CD4-positive, alpha-beta T cell treated with Interleukin-17A for 1 hour (primary cell): ENCODE results near the gene SEC22B.
"Not testable (repeated sequence)": the region's sequence is repeated elsewhere in the genome, so short reads cannot be mapped to it uniquely, and the experiment has no call there.

ENCODE experiments used
- DNase-seq: peaks from one replicate; pipeline ENCODE4 v3.0.0-alpha.2; 2020

Gene SEC22B

DNA sequence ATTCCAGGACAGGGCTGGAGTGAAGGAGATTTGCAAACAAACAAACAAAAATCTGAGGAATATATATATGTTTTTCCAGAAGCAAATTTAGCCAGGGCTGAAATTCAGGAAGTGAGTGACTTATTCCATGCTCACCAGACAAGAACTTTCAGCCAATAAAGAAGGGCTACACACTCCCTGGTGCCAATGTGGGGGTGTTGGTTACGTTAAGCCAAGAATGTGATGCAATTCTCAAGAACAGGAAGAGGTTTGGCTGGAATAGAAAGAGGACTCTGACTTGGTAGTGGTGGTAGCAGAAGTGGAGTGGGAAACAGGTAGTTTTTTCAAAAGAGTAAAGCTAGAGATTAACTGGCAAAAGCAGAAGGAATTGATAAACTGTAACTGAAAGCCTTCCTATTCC lies 31.7 kb downstream of the SEC22B start:
- DNase-seq = not testable (repeated sequence)

- DNase-seq = not testable (repeated sequence)
Measured at GRCh38 chr1:120144169-120144568, 32.2 kb downstream of the SEC22B start.

- not testable (repeated sequence) for DNase-seq
Measured at GRCh38 chr1:120143334-120143733, 33.0 kb downstream of the SEC22B start.

DNA sequence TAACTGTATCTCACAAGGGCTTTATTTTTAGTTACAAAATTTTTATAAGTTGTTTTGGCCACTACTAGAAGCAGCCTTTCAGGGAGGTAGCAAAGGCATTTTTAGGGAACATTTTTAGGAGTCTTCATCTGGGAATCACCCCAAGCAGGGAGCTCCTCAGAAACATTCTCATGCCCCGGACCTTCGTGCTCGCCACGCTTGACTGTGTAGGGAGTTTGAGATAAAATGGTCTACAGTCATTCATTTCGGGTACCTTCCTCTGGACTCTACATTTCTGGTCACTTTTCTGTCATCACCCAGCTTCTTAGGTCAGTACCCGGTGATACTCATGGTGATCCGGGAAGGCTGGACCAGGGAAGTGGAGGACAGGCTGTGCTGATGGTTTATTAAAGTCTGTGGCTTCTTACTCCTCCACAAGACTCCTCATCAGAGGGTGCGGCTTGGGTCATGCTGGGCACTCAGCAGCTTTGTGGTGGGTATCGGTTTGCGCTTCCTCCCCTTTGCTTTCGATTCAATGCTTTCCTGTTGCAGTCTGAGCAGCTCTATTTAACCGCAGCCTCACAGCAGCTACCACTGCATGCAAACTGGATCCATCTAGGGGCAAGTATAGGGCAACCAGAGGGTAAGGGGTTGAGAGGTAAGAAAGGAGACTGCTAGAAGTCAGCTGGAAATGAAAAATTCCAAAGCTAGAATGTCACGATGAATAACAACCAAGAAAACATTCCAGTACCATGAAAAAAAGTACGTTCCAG lies 33.6 kb downstream of the SEC22B start:
- peak; percentile 76 for DNase-seq

GRCh38 chr1:120141865-120142264 lies 34.5 kb downstream of the SEC22B start:
- not testable (repeated sequence) for DNase-seq

GRCh38 chr1:120140656-120141265 lies 35.6 kb downstream of the SEC22B start:
- not testable (repeated sequence) for DNase-seq

- DNase-seq = not testable (repeated sequence)
Measured at GRCh38 chr1:120136086-120136485, 40.2 kb downstream of the SEC22B start.

GRCh38 chr1:120133928-120134325 lies 42.4 kb downstream of the SEC22B start:
- DNase-seq = not testable (repeated sequence)

GRCh38 chr1:120133228-120133927 lies 42.9 kb downstream of the SEC22B start:
- DNase-seq = no peak

- DNase-seq = not testable (repeated sequence)
Measured at GRCh38 chr1:120132406-120132763, 43.9 kb downstream of the SEC22B start.

- not testable (repeated sequence) for DNase-seq
Measured at GRCh38 chr1:120131611-120132405, 44.5 kb downstream of the SEC22B start.

GRCh38 chr1:120127921-120128320 lies 48.4 kb downstream of the SEC22B start:
- DNase-seq = not testable (repeated sequence)

GRCh38 chr1:120126216-120126615 lies 50.1 kb downstream of the SEC22B start:
- not testable (repeated sequence) for DNase-seq

DNA sequence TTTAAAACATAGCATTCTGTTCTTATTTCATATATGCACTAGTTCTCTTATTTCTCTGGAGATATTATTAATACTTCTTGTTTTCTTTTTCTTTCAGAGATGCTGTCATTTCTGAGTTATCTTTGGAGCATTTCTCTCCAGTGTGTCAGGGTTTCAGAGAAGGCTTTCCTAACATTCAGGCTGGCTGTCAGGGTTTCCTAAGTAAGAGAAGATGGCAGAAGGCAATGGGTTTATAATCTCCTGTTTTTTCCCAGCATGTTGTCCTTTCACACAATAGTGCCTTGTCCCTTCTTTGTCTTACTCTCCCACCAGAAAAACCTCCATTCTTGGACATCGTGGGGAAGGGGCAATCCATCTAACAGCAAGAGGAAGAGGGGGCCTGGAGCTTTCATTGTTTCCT lies 51.7 kb downstream of the SEC22B start:
- not testable (repeated sequence) for DNase-seq

DNA sequence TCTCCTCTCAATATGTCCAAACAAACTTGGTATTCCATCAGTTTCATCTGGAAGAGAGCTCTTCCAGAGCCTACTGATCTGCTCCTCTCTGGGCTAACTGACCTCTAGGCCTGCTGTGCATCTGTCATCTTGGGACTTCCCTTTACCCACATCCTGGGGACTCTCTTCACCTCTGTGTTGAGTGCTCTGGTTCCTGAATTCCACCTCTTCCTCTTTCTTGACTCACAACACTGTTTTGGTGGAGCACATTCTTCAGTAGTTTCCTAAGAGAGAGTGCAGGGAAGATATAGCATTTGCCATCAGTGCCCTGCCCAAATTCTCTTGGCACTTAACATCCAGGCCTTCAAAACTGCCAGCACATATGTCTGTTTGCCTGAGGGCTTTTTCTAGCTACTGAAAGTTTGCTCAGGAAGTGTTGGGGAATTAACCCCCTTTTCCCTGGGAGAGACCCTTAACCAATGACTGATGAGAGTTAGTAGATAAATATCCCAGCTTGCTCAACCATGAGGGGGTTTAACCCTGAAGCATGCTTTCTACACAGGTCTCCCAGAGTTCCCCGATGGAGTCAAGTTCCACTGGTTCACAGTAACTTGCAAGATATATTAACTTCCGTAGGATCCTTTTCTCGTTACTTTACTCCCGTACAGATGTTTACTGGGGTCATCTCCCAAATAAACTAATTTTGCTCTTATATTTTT lies 52.4 kb downstream of the SEC22B start:
- DNase-seq = not testable (repeated sequence)

GRCh38 chr1:120122262-120122893 lies 53.9 kb downstream of the SEC22B start:
- not testable (repeated sequence) for DNase-seq

DNA sequence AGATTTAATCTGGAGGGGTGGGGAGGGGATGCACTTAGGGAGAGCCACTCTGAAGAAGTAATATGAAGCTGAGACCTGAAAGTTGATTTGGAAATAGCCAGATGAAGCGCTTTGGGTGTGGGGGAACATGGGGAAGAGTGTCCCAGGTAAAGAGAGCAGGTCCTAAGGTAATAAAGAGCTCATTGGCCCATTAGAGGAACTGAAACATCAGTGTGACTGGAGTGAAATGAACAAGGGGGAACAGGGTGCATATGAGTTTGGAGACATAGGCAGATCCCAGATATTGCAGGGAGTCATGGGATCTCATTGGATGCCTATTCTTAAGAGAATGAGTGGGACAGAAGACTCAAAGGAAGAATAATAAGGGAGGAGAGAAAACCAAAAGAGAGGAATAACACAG lies 54.5 kb downstream of the SEC22B start:
- DNase-seq = not testable (repeated sequence)

DNA sequence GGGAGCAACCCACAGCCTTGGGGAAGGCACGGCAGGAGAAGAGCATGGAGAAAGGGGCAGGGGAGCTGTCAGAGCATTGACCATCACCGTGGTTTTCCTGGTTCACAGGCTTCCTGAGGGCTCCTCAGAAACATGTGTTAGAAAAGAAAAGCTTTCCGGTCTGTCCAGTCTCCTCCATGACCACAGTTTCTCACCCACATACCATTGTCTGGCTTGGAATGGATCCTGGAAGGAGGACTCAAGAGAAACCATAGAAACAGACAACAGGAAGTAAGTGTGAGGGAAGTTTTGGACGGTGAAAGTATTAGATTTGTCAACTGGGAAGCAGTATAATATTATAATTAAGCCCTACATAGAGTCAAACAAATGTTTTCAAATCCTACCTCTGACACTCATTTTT lies 55.8 kb downstream of the SEC22B start:
- DNase-seq = not testable (repeated sequence)

- not testable (repeated sequence) for DNase-seq
Measured at GRCh38 chr1:120117371-120118177, 58.7 kb downstream of the SEC22B start.

DNA sequence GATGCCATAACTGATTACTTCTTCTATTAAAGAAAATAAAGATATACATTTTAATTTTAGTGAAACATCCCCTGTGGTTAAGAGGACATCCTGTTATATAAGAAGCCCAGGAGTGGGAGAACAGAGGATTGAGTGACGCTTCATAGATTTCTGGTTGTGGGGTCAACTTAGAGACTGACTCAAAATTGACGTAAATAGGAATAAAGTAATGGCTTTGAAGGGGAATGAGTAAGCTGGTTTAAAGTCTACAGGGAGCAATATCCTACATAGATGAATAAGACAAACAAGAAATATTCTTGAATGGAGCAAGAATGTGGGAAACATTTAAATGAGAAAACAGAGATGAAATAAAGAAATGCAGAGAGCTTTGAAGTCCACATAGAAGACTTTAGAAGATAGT lies 60.2 kb downstream of the SEC22B start:
- DNase-seq = not testable (repeated sequence)

GRCh38 chr1:120113134-120113533 lies 63.2 kb downstream of the SEC22B start:
- not testable (repeated sequence) for DNase-seq
